Caco-2 (cell line): ENCODE measurements around the gene PNPT1. TPM values are rescaled to one million over a fixed set of nuclear protein-coding genes. Genes with fewer than 3 reads are reported as not detected.

Experiments
- BruUV-seq: library from RNA; stranded (reverse); fragments of 400-500 nt; replicated peaks from 2 replicates; lab custom pipeline; 2021; lab: Mats Ljungman, UMichigan
- CTCF ChIA-PET: fragments of 300-600 bp; sonication (Branson Sonifier 250); formaldehyde crosslinking; loops from one replicate; lab custom pipeline; 2022; ENCODE audit warnings: antibody characterized with exemption; lab: Charles Lee
- POLR2A ChIA-PET: fragments of 300-600 bp; sonication (Branson Sonifier 250); formaldehyde crosslinking; loops from one replicate; lab custom pipeline; 2022; ENCODE audit warnings: antibody characterized with exemption; lab: Charles Lee
- DNase-seq, 2 experiments: peaks; one replicate each; pipeline versions ENCODE4 v3.0.0 to v3.0.0-alpha.2; 2020 to 2022
- H3K27me3 ChIP-seq: replicated peaks from 2 replicates; pipeline ENCODE4 v1.6.0; 2011; ENCODE audit warnings: low read length; ENCODE audit not compliant: control insufficient read depth, insufficient read depth
- H3K36me3 ChIP-seq: 2 replicates; pipeline ENCODE4 v1.5.1; 2011; ENCODE audit warnings: low read length; ENCODE audit not compliant: control insufficient read depth, insufficient read depth
- H3K4me1 ChIP-seq: fragments of 250-450 bp; sonication (Bioruptor Pico); 2 replicates; pipeline ENCODE4 v1.5.1; 2020; ENCODE audit warnings: mild to moderate bottlenecking
- H3K4me3 ChIP-seq: 2 replicates; pipeline ENCODE4 v1.5.1; 2011; ENCODE audit warnings: low read depth, mild to moderate bottlenecking, control low read depth, low read length
- H3K9me3 ChIP-seq: fragments of 250-450 bp; sonication (Bioruptor Pico); 2 replicates; pipeline ENCODE4 v1.5.1; 2020; ENCODE audit warnings: mild to moderate bottlenecking, moderate library complexity
- H3K27ac Mint-ChIP-seq: one replicate; pipeline ENCODE4 v1.8.0; 2022; ENCODE audit warnings: mixed read lengths; ENCODE audit not compliant: unreplicated experiment
- H3K27me3 Mint-ChIP-seq: one replicate; pipeline ENCODE4 v1.8.0; 2022; ENCODE audit warnings: mixed read lengths; ENCODE audit not compliant: insufficient read depth, unreplicated experiment
- H3K36me3 Mint-ChIP-seq: one replicate; pipeline ENCODE4 v1.8.0; 2022; ENCODE audit warnings: mild to moderate bottlenecking, mixed read lengths; ENCODE audit not compliant: insufficient read depth, unreplicated experiment
- H3K4me1 Mint-ChIP-seq: one replicate; pipeline ENCODE4 v1.8.0; 2022; ENCODE audit warnings: low read depth, mixed read lengths; ENCODE audit not compliant: unreplicated experiment
- H3K4me3 Mint-ChIP-seq: one replicate; pipeline ENCODE4 v1.8.0; 2022; ENCODE audit warnings: mild to moderate bottlenecking, moderate library complexity, mixed read lengths; ENCODE audit not compliant: unreplicated experiment
- H3K9me3 Mint-ChIP-seq: one replicate; pipeline ENCODE4 v1.8.0; 2022; ENCODE audit warnings: mixed read lengths; ENCODE audit not compliant: unreplicated experiment
- CTCF ChIP-seq, 2 experiments: fragments of 200-600 bp in 1 of 2; IDR thresholded peaks; 1 replicate in 1 of 2; 2 replicates in 1 of 2; pipeline versions ENCODE4 v1.5.1 to v1.8.0; 2011 to 2022; ENCODE audit warnings: antibody characterized with exemption in 1 of 2, control low read depth in 1 of 2, inconsistent platforms in 1 of 2, low read depth in 1 of 2, low read length in 1 of 2, mild to moderate bottlenecking in 1 of 2, moderate library complexity in 1 of 2; ENCODE audit not compliant: insufficient read depth in 1 of 2, severe bottlenecking in 1 of 2, unreplicated experiment in 1 of 2
- intact Hi-C: fragments of 100-400 bp; cut with micrococcal nuclease; formaldehyde crosslinking; loops from one replicate; pipeline ENCODE4 v1.10.0; 2022; ENCODE audit not compliant: unreplicated experiment
- total RNA-seq: library from RNA; stranded (reverse); gene quantifications from 2 replicates; pipeline ENCODE4 v1.2.3, GENCODE V29; 2022

PNPT1 gene
- total RNA-seq, 1 experiment from 2014 or later: 85.2 TPM

- CTCF ChIA-PET: no interaction called here
- POLR2A ChIA-PET: no interaction called here
- no TSS peak for BruUV-seq
- Histone ChIP-seq H3K36me3 (peaks cover 2% of the 10 kb centered on the region; the same call in 1 of the 2 replicates), H3K9me3 (no peaks in the 10 kb centered on the region), H3K4me1 (no peaks in the 10 kb centered on the region), H3K4me3 (no peak overlapping the region), H3K27me3 (no peaks in the 10 kb centered on the region)
- Mint-ChIP-seq H3K4me3 (no peak overlapping the region), H3K4me1 (no peaks in the 10 kb centered on the region), H3K27me3 (no peaks in the 10 kb centered on the region), H3K36me3 (peaks cover 70% of the 10 kb centered on the region), H3K27ac (no peak overlapping the region), H3K9me3 (no peaks in the 10 kb centered on the region)
- intact Hi-C loops: no loop called here
- no peak for DNase-seq
- no peak for TF ChIP-seq CTCF (IDR thresholded peaks at IDR 0.05; ENCODE audit: insufficient read depth in 1 of 2, low read depth in 1 of 2, low read length in 1 of 2, severe bottlenecking in 1 of 2, unreplicated experiment in 1 of 2)
These were observed 21.0 kb downstream of the PNPT1 start for GRCh38 chr2:55672630-55673029.

- no peak overlapping the region for H3K4me3 Mint-ChIP-seq
- H3K9me3 ChIP-seq: no peaks in the 10 kb centered on the region
- H3K27me3 ChIP-seq: no peaks in the 10 kb centered on the region
- POLR2A ChIA-PET: no interaction called here
- H3K27ac Mint-ChIP-seq: no peak overlapping the region
- no TSS peak for BruUV-seq
- DNase-seq: no peak
- intact Hi-C loops: no loop called here
- H3K4me1 Mint-ChIP-seq: peaks cover 6% of the 10 kb centered on the region
- no peak overlapping the region for H3K4me3 ChIP-seq
- no peaks in the 10 kb centered on the region for H3K4me1 ChIP-seq
- H3K36me3 ChIP-seq: peaks cover 2% of the 10 kb centered on the region; the same call in 1 of the 2 replicates
- TF ChIP-seq CTCF (IDR thresholded peaks at IDR 0.05; ENCODE audit: insufficient read depth in 1 of 2, low read depth in 1 of 2, low read length in 1 of 2, severe bottlenecking in 1 of 2, unreplicated experiment in 1 of 2): no peak
- H3K36me3 Mint-ChIP-seq: peaks cover 50% of the 10 kb centered on the region
- CTCF ChIA-PET: no interaction called here
- no peaks in the 10 kb centered on the region for H3K27me3 Mint-ChIP-seq
- H3K9me3 Mint-ChIP-seq: no peaks in the 10 kb centered on the region
These were observed 24.7 kb downstream of the PNPT1 start for GRCh38 chr2:55668956-55669355.

GRCh38 chr2:55653255-55653654, 40.4 kb downstream of the PNPT1 start:
- Mint-ChIP-seq H3K36me3 (peaks cover 67% of the 10 kb centered on the region), H3K9me3 (no peaks in the 10 kb centered on the region), H3K4me1 (peaks cover 12% of the 10 kb centered on the region), H3K27ac (no peak overlapping the region), H3K4me3 (no peak overlapping the region), H3K27me3 (no peaks in the 10 kb centered on the region)
- Histone ChIP-seq H3K4me1 (no peaks in the 10 kb centered on the region), H3K27me3 (no peaks in the 10 kb centered on the region), H3K4me3 (no peak overlapping the region), H3K36me3 (no peaks in the 10 kb centered on the region), H3K9me3 (no peaks in the 10 kb centered on the region)
- intact Hi-C loops: no loop called here
- TF ChIP-seq CTCF (IDR thresholded peaks at IDR 0.05; ENCODE audit: insufficient read depth in 1 of 2, low read depth in 1 of 2, low read length in 1 of 2, severe bottlenecking in 1 of 2, unreplicated experiment in 1 of 2): no peak
- POLR2A ChIA-PET: no interaction called here
- BruUV-seq: no TSS peak
- CTCF ChIA-PET: no interaction called here
- DNase-seq: no peak
